Raji (cell line): ENCODE results near the gene MCC.

Source experiments
- POLR2A ChIP-seq: IDR thresholded peaks from 2 replicates; pipeline ENCODE4 v1.6.1; 2011; ENCODE audit warnings: low read depth, low read length, control low read depth; ENCODE audit not compliant: insufficient read depth

Gene MCC

DNA sequence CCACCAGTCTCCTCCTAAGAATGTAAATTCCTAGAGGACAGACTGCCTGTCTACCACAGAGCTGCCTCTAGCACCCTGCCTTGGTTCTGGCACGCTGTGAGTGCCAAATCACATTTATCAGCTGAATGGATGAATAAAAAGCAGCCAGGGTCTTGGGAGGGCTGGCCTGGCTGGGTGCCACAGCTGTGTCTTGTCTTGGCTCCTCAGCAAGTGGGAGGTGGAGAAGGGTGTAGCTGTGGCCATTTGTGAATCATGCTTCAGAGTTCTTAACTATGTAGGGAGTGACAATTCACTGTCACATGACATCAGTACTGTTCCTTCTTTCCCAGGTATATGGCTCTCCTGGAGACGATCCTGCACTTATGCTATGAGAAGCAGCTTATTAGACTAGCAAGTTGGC, 441.0 kb downstream of the MCC start:
- TF ChIP-seq POLR2A, result no peak

GRCh38 chr5:113044776-113045465, 443.3 kb downstream of the MCC start:
- no peak for TF ChIP-seq POLR2A

GRCh38 chr5:113043491-113043931, 444.7 kb downstream of the MCC start:
- no peak for TF ChIP-seq POLR2A

DNA sequence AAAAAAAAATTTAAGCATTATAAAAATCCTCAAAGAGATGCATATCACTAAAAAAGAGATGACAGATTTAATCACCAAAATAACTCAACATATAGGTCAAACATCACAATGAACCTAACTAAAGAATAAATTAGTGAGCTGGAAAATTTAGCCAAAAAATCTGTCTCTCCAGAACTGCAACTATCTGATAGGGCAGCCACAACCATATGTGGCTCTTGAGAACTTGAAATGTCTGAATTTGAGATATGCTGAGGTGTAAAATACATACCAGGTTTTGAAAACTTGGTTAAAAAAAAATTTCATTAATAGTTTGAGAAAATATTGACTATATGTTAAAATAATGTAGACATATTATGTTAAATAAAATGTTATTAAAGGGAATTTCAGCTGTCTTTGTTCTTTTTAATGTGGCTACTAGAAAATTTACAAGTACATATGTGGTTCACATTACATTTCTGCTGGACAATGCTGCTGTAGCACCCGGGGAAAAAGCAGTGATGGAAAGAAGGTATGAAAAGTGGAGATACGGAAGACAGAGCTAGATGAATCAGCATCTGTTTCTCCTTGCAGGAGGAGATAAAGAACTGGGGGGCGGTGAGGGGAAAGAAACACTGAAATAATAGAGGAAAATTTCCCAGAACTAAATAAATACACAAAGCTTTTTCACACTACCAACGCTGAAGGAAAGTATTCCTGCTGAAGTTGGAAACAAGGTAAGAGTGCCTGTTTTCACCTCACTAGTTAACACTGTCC, 445.6 kb downstream of the MCC start:
- no peak for TF ChIP-seq POLR2A

- TF ChIP-seq POLR2A, result no peak
Observed at GRCh38 chr5:113040672-113041260, 447.5 kb downstream of the MCC start.

DNA sequence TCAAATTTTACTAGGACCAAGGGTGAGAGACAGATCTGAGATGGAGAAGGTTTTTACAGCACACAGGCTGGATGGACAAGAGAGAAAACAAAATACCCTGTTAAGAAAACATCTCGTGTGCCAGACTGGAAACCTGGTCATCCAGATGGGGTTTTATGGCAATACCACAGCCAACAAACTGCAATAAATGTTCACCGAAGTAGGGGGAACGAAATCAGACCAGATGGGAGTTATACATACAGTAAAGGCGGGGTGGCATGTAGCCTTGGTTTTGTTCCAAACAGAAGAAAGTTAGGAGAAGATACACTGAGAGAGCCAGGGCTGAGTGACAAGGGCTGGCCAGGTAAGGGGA, 448.3 kb downstream of the MCC start:
- no peak for TF ChIP-seq POLR2A

- no peak for TF ChIP-seq POLR2A
Observed at GRCh38 chr5:113039229-113039933, 448.9 kb downstream of the MCC start.

DNA sequence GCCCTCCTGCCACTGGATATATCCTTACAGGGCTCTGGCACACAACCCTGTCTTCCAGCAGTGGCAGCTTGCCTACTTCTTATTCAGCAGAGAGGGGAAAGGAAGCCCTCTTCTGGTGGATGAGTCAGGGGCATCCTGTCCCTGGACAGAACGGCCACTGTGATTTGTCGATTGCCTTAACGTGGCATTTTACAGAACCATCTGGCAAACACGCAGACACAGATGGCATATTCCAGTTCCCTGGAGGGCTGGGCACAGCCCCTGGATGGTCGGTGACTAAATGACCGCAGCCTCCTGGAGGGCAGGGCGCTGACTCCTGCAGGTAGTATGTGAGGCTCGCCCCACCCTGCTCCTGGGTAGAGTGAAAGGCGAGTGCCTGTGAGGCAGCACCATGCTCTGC, 449.5 kb downstream of the MCC start:
- no peak for TF ChIP-seq POLR2A

DNA sequence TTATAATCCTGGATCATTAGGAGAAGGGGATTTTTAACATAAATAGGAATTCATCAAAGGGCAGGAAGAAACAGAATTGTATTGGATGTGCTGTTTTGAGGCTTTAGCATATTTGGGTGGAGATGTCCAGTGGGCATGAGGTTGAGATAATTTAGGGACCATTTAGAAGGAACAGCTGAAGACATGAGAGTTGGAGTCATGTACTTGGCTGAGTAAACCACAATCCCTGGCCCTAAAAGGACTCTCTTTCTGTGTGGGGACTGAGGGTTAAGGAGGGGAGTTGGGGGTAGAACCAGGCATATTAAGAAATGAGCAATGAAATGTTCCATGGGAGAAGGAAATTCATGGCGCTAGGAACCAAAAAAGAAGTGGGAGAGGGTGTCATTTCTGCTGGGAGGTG, 450.1 kb downstream of the MCC start:
- no peak for TF ChIP-seq POLR2A

- no peak for TF ChIP-seq POLR2A
Observed at GRCh38 chr5:113036826-113037225, 451.4 kb downstream of the MCC start.

GRCh38 chr5:113036321-113036720, 451.9 kb downstream of the MCC start:
- TF ChIP-seq POLR2A, result no peak

DNA sequence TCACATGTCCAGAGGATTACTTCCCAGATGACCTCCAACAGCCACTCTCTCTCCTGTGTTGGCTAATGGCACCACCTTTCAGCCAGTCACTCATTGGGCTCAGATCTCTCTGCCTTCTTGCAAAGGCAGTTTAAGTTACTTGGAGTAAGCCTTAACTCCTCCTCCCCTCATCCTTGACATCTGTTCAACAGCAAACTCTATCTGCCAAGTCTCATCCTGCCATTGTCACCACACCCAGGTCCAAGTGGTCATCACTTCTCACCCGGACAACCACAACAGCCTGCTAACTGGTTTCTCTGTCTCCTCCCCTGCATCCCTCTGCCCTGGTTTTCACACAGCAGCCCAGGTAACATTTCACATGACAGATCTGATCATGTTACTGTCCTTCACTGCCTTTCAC, 453.2 kb downstream of the MCC start:
- TF ChIP-seq POLR2A, result no peak

- no peak for TF ChIP-seq POLR2A
Observed at GRCh38 chr5:113034182-113034773, 454.0 kb downstream of the MCC start.

DNA sequence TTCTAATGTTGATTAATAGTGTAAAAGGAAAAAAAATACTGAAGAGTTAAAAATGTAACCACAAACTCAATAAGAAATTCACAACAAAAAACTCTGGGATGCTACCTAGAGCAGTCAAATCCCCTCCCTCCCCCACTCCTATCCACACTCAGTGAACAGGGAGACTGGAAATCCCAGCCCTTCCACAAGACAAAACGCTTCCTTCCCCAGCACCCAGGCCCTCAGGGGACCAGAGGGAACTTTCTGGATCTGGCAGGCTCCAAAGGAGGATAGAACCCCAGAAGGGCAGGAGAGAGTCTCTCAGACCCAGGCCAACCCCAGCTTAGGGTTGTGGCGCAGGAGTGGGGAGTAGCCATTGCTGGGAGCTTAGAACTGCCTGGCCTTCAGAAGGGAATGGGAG, 456.7 kb downstream of the MCC start:
- TF ChIP-seq POLR2A, result no peak

GRCh38 chr5:113031104-113031503, 457.1 kb downstream of the MCC start:
- TF ChIP-seq POLR2A, result no peak

- no peak for TF ChIP-seq POLR2A
Observed at GRCh38 chr5:113029614-113030013, 458.6 kb downstream of the MCC start.

DNA sequence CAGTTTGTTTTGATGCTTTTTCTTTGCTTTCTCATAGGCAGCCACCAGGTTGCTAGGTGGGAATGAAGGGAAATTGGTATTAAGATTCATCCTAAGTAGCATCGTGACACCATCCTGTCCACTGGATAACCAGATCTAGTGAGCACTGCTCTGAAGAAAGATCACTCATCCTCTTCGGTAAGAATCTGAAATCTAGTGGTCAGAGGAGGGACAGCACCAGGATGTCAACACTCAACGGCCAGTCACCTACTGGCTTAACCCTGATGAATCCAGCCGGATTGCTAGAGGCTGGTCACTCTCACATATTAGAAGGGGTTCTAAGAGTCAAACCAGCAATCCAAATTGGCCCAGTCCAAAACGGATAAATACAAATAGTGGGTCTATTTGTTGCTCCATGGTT, 460.8 kb downstream of the MCC start:
- TF ChIP-seq POLR2A, result no peak
